H1 (cell line): Measurements from ENCODE around the gene UBP1. TPM values are rescaled to one million over a fixed set of nuclear protein-coding genes. Genes with fewer than 3 reads are reported as not detected.

Experiments used
- MAFK ChIP-seq: IDR thresholded peaks from 2 replicates; pipeline ENCODE4 v1.6.1; 2012; ENCODE audit warnings: low read depth, mild to moderate bottlenecking, improper control_type of control experiment, low read length
- SUZ12 ChIP-seq: fragments of 200-600 bp; sonication (generic); IDR thresholded peaks from 2 replicates; pipeline ENCODE4 v1.6.1; 2012; ENCODE audit warnings: mild to moderate bottlenecking, inconsistent platforms, low read length, moderate library complexity, mixed read lengths
- polyA plus RNA-seq, 7 experiments: library from polyadenylated mRNA; depleted of rRNA in 3 of 7; stranded (reverse) in 5 of 7; unstranded in 2 of 7; fragments of >200 nt in 5 of 7; fragments of 200-250 nt in 2 of 7; gene quantifications; 1 replicate in 5 of 7; 2 replicates in 1 of 7; 4 replicates in 1 of 7; pipeline versions ENCODE4 v1.2.1 to v1.2.3, GENCODE V29; 2011 to 2013; ENCODE audit warnings: missing spikeins in 2 of 7, mixed read lengths in 2 of 7
- total RNA-seq: library from RNA; stranded (reverse); fragmentation: NEBNext Ultra II Directional; extraction: Animal tissue kit (Norgen Biotek cat#: 25700); gene quantifications from 2 replicates; pipeline ENCODE4 v1.2.1, GENCODE V29; 2021

UBP1 gene
- total and polyA plus RNA-seq, 2 of the 8 experiments (the other 6 are each of a cell fraction or from before 2014, with no cell fraction given): 47.3 to 71.9 TPM

DNA sequence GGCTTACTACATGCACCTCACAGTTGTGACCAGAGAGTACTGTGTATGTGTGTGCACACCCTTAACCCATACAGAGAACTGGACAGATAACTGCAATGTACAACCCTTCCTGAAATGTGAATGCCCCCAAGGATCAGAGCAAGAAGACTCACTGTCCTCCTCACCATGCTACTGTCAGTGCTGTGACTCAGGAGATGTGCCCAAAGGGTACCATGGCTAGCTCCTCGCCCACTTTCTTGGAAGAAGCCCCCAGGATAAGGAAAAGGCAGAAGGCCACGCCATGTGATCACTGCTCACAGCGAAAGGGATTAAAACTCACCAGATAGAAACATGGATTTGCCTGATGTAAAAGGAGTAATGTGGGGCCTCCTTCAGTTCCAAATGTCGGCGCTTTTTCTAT, 41.8 kb downstream of the UBP1 start (continued):
- no peak for TF ChIP-seq SUZ12
- TF ChIP-seq MAFK: no peak
- TF ChIP-seq, all 59 proteins: peak for 0
